HG02798 (cell line): ENCODE results near the gene MDFIC2.
"Not testable (repeated sequence)": the region's sequence is repeated elsewhere in the genome, so short reads cannot be mapped to it uniquely, and the experiment has no call there.

ENCODE experiments used
- ATAC-seq: cut with Tn5 transposase; IDR thresholded peaks from one replicate; pipeline ENCODE4 v1.9.1; 2021; ENCODE audit warnings: mild to moderate bottlenecking; ENCODE audit not compliant: unreplicated experiment, poor library complexity

The MDFIC2 gene

DNA sequence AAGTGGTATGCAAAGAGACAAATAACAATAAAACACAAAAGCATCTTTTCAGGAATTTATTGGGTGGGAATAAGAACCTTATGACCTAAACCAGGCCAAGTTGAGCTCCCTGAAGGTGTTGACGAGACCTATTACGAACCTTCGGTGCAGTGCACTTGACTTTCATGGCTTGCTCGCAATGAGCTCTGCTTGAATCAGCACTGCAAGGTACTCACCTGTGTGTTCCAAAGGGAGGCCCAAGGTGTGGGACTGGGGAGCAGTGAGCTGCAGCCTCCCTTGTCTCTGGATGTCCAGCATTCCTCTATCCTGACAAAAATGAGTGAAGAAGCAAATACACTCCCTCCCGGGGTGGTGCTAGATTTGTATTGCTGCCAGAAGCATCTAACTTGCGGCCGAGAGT, at the start of gene MDFIC2:
Gene MDFIC2, minus strand, starts transcription at position 303 of the 400 bp plus-strand sequence. CDS start 665 bp downstream, outside the sequence.
- no peak for ATAC-seq

GRCh38 chr3:70360979-70361760, 48.7 kb upstream of the MDFIC2 start:
- ATAC-seq, result peak; percentile 82

DNA sequence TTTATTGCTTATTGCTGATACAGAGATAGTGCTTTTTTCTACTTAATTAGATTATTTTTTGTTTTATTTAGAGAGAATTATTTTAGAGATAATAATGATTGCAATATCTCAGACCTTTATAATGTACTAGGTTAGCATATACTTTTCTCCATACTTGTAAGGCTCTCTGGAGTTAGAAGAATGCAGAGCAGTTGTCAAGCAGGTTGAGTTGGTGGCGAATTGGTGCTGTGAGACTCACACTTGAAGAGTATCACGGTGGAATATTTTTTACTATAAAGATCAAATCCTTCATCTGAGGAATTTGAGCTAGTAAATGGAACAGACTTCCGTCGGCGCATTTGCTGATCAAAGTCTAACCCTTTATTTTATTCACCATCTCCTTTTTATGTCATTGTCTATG, 47.3 kb upstream of the MDFIC2 start:
- no peak for ATAC-seq

DNA sequence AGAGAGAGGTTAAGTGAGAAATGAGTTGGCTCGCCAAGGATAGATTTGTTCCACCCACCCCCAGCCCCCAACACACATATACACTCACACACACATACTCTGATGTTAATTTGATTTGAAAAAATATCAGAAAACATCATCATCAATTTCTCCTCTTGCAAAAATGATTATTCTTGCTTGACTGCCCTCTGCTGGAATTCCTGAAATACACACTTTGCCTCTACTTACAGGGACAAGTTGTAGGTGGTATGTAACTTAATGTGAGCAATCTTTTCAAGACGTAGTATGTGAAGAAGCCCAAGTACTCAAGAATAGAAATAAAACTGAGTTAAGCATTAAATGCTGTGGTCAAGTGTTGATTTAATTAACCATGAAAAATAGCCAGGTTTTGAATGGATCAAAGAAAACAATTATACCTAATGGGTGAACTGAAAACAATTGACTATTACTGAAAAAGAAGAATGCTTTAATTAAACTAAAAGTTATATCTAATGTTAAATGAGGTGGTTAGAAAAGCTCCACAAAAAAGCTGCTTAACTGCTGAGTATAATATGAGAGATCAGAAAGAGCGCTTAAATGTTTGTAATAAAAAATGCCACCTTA, 46.6 kb upstream of the MDFIC2 start:
- peak; percentile 42 for ATAC-seq

DNA sequence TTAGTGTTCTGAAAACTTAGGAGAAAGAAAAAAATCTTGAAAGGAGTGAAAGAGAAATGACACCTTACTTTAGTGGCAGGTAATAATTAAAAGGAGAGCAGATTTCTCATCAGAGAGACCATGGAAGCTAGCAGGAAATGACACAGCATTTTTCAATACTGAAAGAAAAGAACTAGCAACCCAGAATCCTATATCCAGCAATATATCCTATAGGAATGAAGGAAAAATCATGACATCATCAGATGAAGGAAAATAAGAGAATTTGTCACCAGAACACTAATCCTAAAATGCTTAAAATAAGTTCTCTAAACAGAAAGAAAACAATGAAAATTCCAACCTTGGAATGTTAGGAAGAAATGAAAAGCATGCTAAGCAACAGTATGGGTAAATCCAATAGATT, 39.8 kb upstream of the MDFIC2 start:
- no peak for ATAC-seq

- no peak for ATAC-seq
Measured at GRCh38 chr3:70342149-70342548, 29.7 kb upstream of the MDFIC2 start.

DNA sequence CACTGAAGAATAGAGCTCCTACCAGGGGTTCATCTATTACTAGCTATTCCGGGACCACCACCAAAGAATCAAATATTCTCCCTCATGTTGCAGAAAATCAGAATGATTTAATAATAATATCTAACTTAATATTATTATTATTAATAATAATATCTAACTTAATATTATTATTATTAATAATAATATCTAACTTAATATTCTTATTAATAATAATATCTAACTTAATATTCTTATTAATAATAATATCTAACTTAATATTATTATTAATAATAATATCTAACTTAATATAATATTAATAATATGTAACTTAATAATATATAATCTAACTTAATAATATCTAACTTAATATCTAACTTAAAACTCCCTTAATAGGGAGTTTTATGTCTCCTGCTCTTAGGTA, 24.4 kb upstream of the MDFIC2 start:
- not testable (repeated sequence) for ATAC-seq

DNA sequence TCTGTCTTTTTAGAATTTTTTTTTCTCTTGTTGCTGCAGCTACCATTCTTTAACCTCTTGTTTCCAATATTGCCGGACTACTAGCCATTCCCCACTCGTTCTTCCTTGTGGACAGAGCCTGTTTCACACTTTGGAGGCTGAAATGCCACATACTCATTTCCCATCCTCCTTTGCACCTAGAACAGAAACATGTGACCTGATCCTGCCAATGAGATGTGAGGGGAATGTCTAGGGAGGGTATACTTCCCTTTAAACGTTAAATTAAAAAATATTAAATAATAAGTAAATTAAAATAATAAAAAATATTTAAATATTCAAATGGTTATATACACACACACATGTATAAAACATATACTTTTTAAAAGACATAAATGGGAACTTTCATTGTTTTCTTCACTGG, 20.6 kb upstream of the MDFIC2 start:
- no peak for ATAC-seq

DNA sequence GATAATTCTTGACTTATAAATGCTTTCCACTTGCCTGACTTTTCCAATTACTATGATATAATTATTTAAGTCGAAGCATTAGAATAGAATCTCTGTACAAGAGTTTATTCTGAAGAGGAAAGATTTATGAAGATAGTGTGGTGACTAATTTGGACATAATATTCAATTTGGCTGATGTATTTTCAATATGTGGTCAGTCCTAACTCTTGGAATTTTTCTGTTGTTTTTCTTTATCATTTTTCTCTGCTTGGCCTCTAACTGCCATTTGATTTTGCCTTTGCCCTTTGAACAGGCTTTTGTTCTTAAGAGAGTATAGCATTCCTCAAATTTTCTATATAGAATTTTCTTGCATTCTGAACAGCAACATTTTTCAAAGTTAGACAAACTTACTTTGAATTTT, 2.6 kb upstream of the MDFIC2 start:
- no peak for ATAC-seq

GRCh38 chr3:70310809-70311208, 1.6 kb downstream of the MDFIC2 start:
- no peak for ATAC-seq

GRCh38 chr3:70309591-70309990, 2.8 kb downstream of the MDFIC2 start:
- ATAC-seq, result no peak

- ATAC-seq, result no peak
Measured at GRCh38 chr3:70308760-70309159, 3.7 kb downstream of the MDFIC2 start.

- no peak for ATAC-seq
Measured at GRCh38 chr3:70306736-70307135, 5.7 kb downstream of the MDFIC2 start.

GRCh38 chr3:70298385-70298784, 14.1 kb downstream of the MDFIC2 start:
- no peak for ATAC-seq

DNA sequence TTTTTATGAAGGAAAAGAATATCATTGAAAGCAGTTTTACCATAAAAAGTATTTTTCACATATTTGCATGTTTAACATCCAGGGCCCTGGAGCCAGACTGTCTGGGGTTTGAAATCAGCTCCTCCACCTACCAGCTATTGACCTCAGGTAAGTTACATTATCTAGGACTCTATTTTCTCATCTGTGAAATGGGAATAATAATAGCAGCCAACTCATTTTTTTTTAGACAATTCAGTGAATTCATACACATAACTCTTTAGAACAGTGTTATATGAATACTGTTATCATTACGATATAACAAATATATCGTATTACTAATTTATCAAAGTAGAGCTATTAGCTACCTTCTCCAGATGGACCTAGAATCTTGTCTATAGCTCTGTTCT, 21.3 kb downstream of the MDFIC2 start:
- ATAC-seq, result no peak

DNA sequence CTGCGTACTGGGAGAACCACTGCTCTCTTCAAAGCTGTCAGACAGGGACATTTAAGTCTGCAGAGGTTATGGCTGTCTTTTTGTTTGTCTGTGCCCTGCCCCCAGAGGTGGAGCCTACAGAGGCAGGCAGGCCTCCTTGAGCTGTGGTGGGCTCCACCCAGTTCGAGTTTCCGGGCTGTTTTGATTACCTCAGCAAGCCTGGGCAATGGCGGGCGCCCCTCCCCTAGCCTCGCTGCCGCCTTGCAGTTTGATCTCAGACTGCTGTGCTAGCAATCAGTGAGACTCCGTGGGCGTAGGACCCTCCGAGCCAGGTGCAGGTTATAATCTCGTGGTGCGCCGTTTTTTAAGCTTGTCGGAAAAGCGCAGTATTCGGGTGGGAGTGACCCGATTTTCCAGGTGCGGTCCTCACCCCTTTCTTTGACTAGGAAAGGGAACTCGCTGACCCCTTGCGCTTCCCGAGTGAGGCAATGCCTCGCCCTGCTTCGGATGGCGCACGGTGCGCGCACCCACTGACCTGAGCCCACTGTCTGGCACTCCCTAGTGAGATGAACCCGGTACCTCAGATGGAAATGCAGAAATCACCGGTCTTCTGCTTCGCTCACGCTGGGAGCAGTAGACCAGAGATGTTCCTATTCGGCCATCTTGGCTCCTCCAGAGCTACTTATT, 21.9 kb downstream of the MDFIC2 start:
- ATAC-seq, result not testable (repeated sequence)

- no peak for ATAC-seq
Measured at GRCh38 chr3:70281663-70282062, 30.8 kb downstream of the MDFIC2 start.

DNA sequence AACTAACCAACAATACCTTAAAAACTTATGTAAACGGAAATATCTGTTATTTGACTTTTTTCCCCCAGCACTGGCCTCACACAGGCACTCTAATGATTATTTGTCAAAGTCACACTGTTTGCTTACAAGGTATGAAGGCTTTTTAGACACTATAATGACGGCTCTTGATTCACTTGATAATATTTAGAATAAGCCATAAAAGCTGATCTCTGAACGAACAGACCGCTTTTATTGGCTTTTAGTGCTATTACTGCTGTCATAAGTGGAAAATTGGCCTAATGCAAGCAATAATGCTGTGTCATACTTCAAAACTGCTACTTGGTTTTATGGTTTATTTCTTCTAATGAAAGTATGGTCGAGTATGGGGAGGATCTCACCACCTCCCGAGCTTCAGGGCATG, 35.1 kb downstream of the MDFIC2 start:
- no peak for ATAC-seq

DNA sequence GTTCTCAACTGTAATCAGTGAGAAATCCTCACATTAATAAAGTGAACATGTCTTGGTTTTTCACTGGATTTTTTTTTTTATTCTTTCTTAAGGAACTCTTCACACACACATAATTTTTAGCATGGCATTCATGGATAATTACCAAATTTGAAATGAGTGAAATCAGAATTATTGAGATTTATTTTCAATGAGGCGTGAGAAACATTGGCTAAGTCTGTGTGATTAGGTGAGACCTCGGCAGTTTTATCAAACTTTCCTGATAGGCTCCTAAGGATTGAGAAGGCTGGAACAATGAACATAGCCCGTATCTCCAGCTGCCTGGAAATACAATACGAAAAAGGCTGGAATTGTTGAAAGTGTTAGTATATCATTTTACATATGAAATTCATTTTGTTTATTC, 35.5 kb downstream of the MDFIC2 start:
- no peak for ATAC-seq

DNA sequence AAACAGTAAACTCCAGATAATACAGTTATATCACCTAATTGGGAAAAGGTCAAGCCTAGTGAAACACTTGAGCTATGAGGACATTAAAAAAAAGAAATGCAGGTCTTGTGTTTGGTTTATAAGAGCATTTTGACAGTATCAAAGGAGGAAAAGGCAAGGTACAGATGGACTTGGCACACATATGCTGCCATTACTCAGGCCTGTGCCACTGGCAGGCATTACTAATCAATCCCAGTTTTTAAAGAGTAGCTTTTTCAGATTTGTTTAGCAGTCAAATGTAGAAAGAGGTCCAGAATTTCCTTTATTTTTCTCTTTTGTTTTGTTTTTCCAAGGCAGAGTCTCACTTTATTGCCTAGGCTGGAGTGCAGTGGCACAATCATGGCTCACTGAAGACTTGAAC, 38.9 kb downstream of the MDFIC2 start:
- ATAC-seq, result no peak

GRCh38 chr3:70272798-70273197, 39.6 kb downstream of the MDFIC2 start:
- ATAC-seq, result no peak
